Activated CD8-positive, alpha-beta T cell treated with anti-CD3 and anti-CD28 coated beads, Interleukin-2, amount 10 ng/mL, durations not matched to agents 7 days and 5 days (primary cell): ENCODE measurements around the gene ZBTB7C. TPM values are rescaled to one million over a fixed set of nuclear protein-coding genes. Genes with fewer than 3 reads are reported as not detected.
A peak's percentile ranks its signal among the peaks of the same experiment; 100 is the strongest.

ENCODE experiments used
- ATAC-seq: fragments of 150-1000 bp; cut with Tn5 transposase; one replicate; pipeline ENCODE4 v1.10.0; 2021; ENCODE audit warnings: moderate library complexity
- CTCF ChIA-PET: fragments of 350-600 bp; sonication (Branson Sonifier 250); formaldehyde crosslinking; loops from one replicate; lab custom pipeline; 2021; ENCODE audit warnings: antibody characterized with exemption; lab: Charles Lee
- POLR2A ChIA-PET: fragments of 350-600 bp; sonication (Branson Sonifier 250); formaldehyde crosslinking; loops from one replicate; lab custom pipeline; 2021; ENCODE audit warnings: antibody characterized with exemption; lab: Charles Lee
- DNase-seq: peaks from one replicate; pipeline ENCODE4 v3.0.0-alpha.2; 2020
- H3K27ac Mint-ChIP-seq: one replicate; pipeline ENCODE4 v1.8.0; 2021; ENCODE audit warnings: mild to moderate bottlenecking, mixed read lengths
- H3K27me3 Mint-ChIP-seq: one replicate; pipeline ENCODE4 v1.8.0; 2021; ENCODE audit warnings: low read depth, mixed read lengths
- H3K36me3 Mint-ChIP-seq: one replicate; pipeline ENCODE4 v1.8.0; 2021; ENCODE audit warnings: low read depth, mixed read lengths
- H3K4me1 Mint-ChIP-seq: one replicate; pipeline ENCODE4 v1.8.0; 2021; ENCODE audit warnings: low read depth, mixed read lengths
- H3K4me3 Mint-ChIP-seq: one replicate; pipeline ENCODE4 v1.8.0; 2021; ENCODE audit warnings: mild to moderate bottlenecking, mixed read lengths
- H3K9me3 Mint-ChIP-seq: one replicate; pipeline ENCODE4 v1.8.0; 2022; ENCODE audit warnings: mixed read lengths; ENCODE audit not compliant: insufficient read depth
- total RNA-seq, 2 experiments: library from RNA; stranded (reverse); gene quantifications; one replicate each; pipeline ENCODE4 v1.2.3, GENCODE V29; 2021

The ZBTB7C gene
- total RNA-seq, 2 experiments from 2014 or later: not detected

- H3K27me3 Mint-ChIP-seq: peaks cover 58% of the 10 kb centered on the region
- H3K4me3 Mint-ChIP-seq: no peak overlapping the region
- H3K4me1 Mint-ChIP-seq: peaks cover 6% of the 10 kb centered on the region
- DNase-seq: no peak
- H3K36me3 Mint-ChIP-seq: no peaks in the 10 kb centered on the region
- ChIA-PET CTCF (no interaction called here), POLR2A (no interaction called here)
- no peaks in the 10 kb centered on the region for H3K9me3 Mint-ChIP-seq
- no peak overlapping the region for H3K27ac Mint-ChIP-seq
- ATAC-seq: no peak
Observed at GRCh38 chr18:48137374-48138081, 271.7 kb downstream of the ZBTB7C start.

GRCh38 chr18:48136827-48137373 lies 272.3 kb downstream of the ZBTB7C start:
- H3K4me3 Mint-ChIP-seq: no peak overlapping the region
- CTCF ChIA-PET: no interaction called here
- POLR2A ChIA-PET: no interaction called here
- no peaks in the 10 kb centered on the region for H3K36me3 Mint-ChIP-seq
- ATAC-seq (peak; percentile 27), DNase-seq (no peak)
- H3K9me3 Mint-ChIP-seq: no peaks in the 10 kb centered on the region
- peaks cover 62% of the 10 kb centered on the region for H3K27me3 Mint-ChIP-seq
- no peak overlapping the region for H3K27ac Mint-ChIP-seq
- H3K4me1 Mint-ChIP-seq: peaks cover 6% of the 10 kb centered on the region

GRCh38 chr18:48136051-48136826 lies 272.9 kb downstream of the ZBTB7C start:
- POLR2A ChIA-PET: interaction anchor here (0.6 kb wide), 1 partner anchor 914 kb away, joined by 3 read pairs; no protein-coding TSS in a partner anchor
- Mint-ChIP-seq H3K4me3 (no peak overlapping the region), H3K36me3 (no peaks in the 10 kb centered on the region), H3K27ac (no peak overlapping the region), H3K4me1 (peaks cover 6% of the 10 kb centered on the region), H3K9me3 (no peaks in the 10 kb centered on the region), H3K27me3 (peaks cover 67% of the 10 kb centered on the region)
- ATAC-seq (no peak), DNase-seq (no peak)
- CTCF ChIA-PET: no interaction called here

- no peak overlapping the region for H3K4me3 Mint-ChIP-seq
- ChIA-PET POLR2A (interaction anchor here (0.6 kb wide), 1 partner anchor 914 kb away, joined by 3 read pairs; no protein-coding TSS in a partner anchor), CTCF (no interaction called here)
- peaks cover 67% of the 10 kb centered on the region for H3K27me3 Mint-ChIP-seq
- peaks cover 6% of the 10 kb centered on the region for H3K4me1 Mint-ChIP-seq
- ATAC-seq (no peak), DNase-seq (no peak)
- no peaks in the 10 kb centered on the region for H3K9me3 Mint-ChIP-seq
- H3K36me3 Mint-ChIP-seq: no peaks in the 10 kb centered on the region
- H3K27ac Mint-ChIP-seq: no peak overlapping the region
Observed at GRCh38 chr18:48135436-48135966, 273.7 kb downstream of the ZBTB7C start.

- H3K27ac Mint-ChIP-seq: no peak overlapping the region
- DNase-seq (no peak), ATAC-seq (no peak)
- peaks cover 65% of the 10 kb centered on the region for H3K27me3 Mint-ChIP-seq
- no peaks in the 10 kb centered on the region for H3K36me3 Mint-ChIP-seq
- H3K9me3 Mint-ChIP-seq: no peaks in the 10 kb centered on the region
- ChIA-PET CTCF (no interaction called here), POLR2A (no interaction called here)
- H3K4me3 Mint-ChIP-seq: no peak overlapping the region
- H3K4me1 Mint-ChIP-seq: peaks cover 6% of the 10 kb centered on the region
Observed at GRCh38 chr18:48134609-48135008, 274.6 kb downstream of the ZBTB7C start.

- H3K4me3 Mint-ChIP-seq: no peak overlapping the region
- no peaks in the 10 kb centered on the region for H3K36me3 Mint-ChIP-seq
- CTCF ChIA-PET: interaction anchor here (0.6 kb wide), 1 partner anchor 21 kb away, joined by 3 read pairs; no protein-coding TSS in a partner anchor
- no peaks in the 10 kb centered on the region for H3K9me3 Mint-ChIP-seq
- H3K27me3 Mint-ChIP-seq: peaks cover 63% of the 10 kb centered on the region
- no peak for DNase-seq
- no peak overlapping the region for H3K27ac Mint-ChIP-seq
- POLR2A ChIA-PET: no interaction called here
- no peak for ATAC-seq
- peaks cover 6% of the 10 kb centered on the region for H3K4me1 Mint-ChIP-seq
Observed at GRCh38 chr18:48133671-48134251, 275.4 kb downstream of the ZBTB7C start.

GRCh38 chr18:48132797-48133655 lies 276.2 kb downstream of the ZBTB7C start:
- CTCF ChIA-PET: interaction anchor here (0.6 kb wide), 1 partner anchor 21 kb away, joined by 3 read pairs; no protein-coding TSS in a partner anchor
- peaks cover 6% of the 10 kb centered on the region for H3K4me1 Mint-ChIP-seq
- ATAC-seq: no peak
- DNase-seq: no peak
- POLR2A ChIA-PET: no interaction called here
- no peaks in the 10 kb centered on the region for H3K9me3 Mint-ChIP-seq
- H3K27ac Mint-ChIP-seq: no peak overlapping the region
- H3K4me3 Mint-ChIP-seq: no peak overlapping the region
- peaks cover 59% of the 10 kb centered on the region for H3K27me3 Mint-ChIP-seq
- no peaks in the 10 kb centered on the region for H3K36me3 Mint-ChIP-seq

GRCh38 chr18:48131042-48131441 lies 278.1 kb downstream of the ZBTB7C start:
- no peak overlapping the region for H3K4me3 Mint-ChIP-seq
- no peaks in the 10 kb centered on the region for H3K9me3 Mint-ChIP-seq
- ChIA-PET CTCF (no interaction called here), POLR2A (no interaction called here)
- no peak for ATAC-seq
- no peaks in the 10 kb centered on the region for H3K36me3 Mint-ChIP-seq
- no peaks in the 10 kb centered on the region for H3K4me1 Mint-ChIP-seq
- H3K27ac Mint-ChIP-seq: no peak overlapping the region
- H3K27me3 Mint-ChIP-seq: peaks cover 47% of the 10 kb centered on the region
- no peak for DNase-seq

- Mint-ChIP-seq H3K27me3 (peaks cover 42% of the 10 kb centered on the region), H3K27ac (no peak overlapping the region)
Observed at GRCh38 chr18:48129621-48130082, 279.5 kb downstream of the ZBTB7C start.

GRCh38 chr18:48127606-48128005 lies 281.6 kb downstream of the ZBTB7C start:
- DNase-seq: no peak
- POLR2A ChIA-PET: no interaction called here

More at GRCh38 chr18:48129621-48130082, 279.5 kb downstream of the ZBTB7C start:
- H3K9me3 Mint-ChIP-seq: no peaks in the 10 kb centered on the region
- H3K4me1 Mint-ChIP-seq: peaks cover 4% of the 10 kb centered on the region
- H3K4me3 Mint-ChIP-seq: no peak overlapping the region
- H3K36me3 Mint-ChIP-seq: no peaks in the 10 kb centered on the region
- ATAC-seq: no peak
- CTCF ChIA-PET: no interaction called here
- POLR2A ChIA-PET: no interaction called here
- no peak for DNase-seq

GRCh38 chr18:48126240-48126639 lies 282.9 kb downstream of the ZBTB7C start:
- ChIA-PET POLR2A (no interaction called here), CTCF (no interaction called here)
- Mint-ChIP-seq H3K36me3 (no peaks in the 10 kb centered on the region), H3K9me3 (no peaks in the 10 kb centered on the region), H3K27ac (no peak overlapping the region), H3K27me3 (peaks cover 12% of the 10 kb centered on the region), H3K4me1 (peaks cover 4% of the 10 kb centered on the region), H3K4me3 (no peak overlapping the region)
- ATAC-seq (no peak), DNase-seq (no peak)

More at GRCh38 chr18:48127606-48128005, 281.6 kb downstream of the ZBTB7C start:
- H3K9me3 Mint-ChIP-seq: no peaks in the 10 kb centered on the region
- H3K36me3 Mint-ChIP-seq: no peaks in the 10 kb centered on the region
- no peak overlapping the region for H3K4me3 Mint-ChIP-seq
- CTCF ChIA-PET: no interaction called here
- peaks cover 22% of the 10 kb centered on the region for H3K27me3 Mint-ChIP-seq
- no peak overlapping the region for H3K27ac Mint-ChIP-seq
- peaks cover 4% of the 10 kb centered on the region for H3K4me1 Mint-ChIP-seq
- no peak for ATAC-seq
